Lung microvascular endothelial cell (primary cell): ENCODE results near the gene CIDEB. TPM values are rescaled to one million over a fixed set of nuclear protein-coding genes. Genes with fewer than 3 reads are reported as not detected.
"Not testable (repeated sequence)": the region's sequence is repeated elsewhere in the genome, so short reads cannot be mapped to it uniquely, and the experiment has no call there.

Source experiments
- DNase-seq, 2 donors: peaks; one replicate each; pipeline versions ENCODE4 v3.0.0 to v3.0.0-alpha.2; 2010; ENCODE audit warnings: low read depth in 2 of 2
- total RNA-seq: library from RNA; depleted of rRNA; stranded (reverse); fragments of >200 nt; gene quantifications from 2 replicates; pipeline ENCODE4 v1.2.1, GENCODE V29; 2014

CIDEB gene, protein sequence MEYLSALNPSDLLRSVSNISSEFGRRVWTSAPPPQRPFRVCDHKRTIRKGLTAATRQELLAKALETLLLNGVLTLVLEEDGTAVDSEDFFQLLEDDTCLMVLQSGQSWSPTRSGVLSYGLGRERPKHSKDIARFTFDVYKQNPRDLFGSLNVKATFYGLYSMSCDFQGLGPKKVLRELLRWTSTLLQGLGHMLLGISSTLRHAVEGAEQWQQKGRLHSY
- 1.3 and 2.6 TPM in 2 replicates for total RNA-seq

GRCh38 chr14:24307575-24308341 lies at the start of gene CIDEB:
TSS of gene CIDEB (minus strand) at chr14:24307977. CDS start at chr14:24307858, 119 bp downstream.
- DNase-seq = peak; percentile 62 to 63

DNA sequence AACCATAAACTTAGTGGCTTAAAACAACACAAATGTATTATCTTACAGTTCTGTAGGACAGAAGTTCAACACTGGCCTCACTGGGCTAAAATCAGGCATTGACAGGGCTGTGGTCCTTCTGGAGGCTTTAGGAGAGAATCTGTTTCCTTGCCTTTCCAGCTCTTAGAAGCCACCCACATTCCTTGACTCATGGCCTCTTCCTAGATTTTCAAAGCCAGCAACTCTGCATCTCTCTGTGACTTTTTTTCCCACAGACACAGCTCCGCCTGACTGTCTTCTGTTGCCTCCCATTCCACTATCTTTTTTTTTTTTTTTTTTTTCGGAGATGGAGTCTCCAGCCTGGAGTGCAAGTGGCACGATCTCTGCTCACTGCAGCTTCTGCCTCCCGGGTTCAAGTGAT lies 48.4 kb upstream of the CIDEB start:
- DNase-seq = no peak

DNA sequence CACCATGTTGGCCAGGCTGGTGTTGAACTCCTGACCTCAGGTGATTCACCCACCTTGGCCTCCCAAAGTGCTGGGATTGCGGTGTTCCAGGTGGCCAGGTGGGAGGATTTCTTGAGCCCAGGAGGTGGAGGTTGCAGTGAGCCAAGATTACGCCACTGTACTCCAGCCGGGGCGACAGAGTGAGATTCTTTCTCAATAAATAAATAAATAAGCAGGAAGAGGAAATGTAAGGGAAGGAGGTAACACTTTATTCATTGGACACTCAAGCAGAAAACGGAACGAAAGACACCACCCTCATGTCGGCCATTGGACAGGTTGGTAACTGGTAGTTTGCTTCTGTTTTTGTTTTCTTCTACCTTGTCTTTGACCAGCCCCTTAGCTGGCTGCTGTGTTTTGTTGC lies 47.2 kb upstream of the CIDEB start:
- DNase-seq = no peak

DNA sequence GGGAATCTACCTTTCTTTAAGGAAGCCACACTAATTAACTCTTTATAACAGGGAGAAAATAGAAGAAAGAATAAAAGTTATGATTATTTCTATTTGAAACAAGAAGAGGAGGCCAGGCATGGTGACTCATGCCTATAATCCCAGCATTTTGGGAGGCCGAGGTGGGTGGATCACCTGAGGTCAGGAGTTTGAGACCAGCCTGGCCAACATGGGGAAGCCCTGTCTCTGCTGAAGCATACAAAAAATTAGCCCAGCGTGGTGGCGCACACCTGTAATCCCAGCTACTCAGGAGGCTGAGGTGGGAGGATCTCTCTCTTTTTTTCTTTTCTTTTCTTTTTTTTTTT lies 46.7 kb upstream of the CIDEB start:
- not testable (repeated sequence) for DNase-seq

DNA sequence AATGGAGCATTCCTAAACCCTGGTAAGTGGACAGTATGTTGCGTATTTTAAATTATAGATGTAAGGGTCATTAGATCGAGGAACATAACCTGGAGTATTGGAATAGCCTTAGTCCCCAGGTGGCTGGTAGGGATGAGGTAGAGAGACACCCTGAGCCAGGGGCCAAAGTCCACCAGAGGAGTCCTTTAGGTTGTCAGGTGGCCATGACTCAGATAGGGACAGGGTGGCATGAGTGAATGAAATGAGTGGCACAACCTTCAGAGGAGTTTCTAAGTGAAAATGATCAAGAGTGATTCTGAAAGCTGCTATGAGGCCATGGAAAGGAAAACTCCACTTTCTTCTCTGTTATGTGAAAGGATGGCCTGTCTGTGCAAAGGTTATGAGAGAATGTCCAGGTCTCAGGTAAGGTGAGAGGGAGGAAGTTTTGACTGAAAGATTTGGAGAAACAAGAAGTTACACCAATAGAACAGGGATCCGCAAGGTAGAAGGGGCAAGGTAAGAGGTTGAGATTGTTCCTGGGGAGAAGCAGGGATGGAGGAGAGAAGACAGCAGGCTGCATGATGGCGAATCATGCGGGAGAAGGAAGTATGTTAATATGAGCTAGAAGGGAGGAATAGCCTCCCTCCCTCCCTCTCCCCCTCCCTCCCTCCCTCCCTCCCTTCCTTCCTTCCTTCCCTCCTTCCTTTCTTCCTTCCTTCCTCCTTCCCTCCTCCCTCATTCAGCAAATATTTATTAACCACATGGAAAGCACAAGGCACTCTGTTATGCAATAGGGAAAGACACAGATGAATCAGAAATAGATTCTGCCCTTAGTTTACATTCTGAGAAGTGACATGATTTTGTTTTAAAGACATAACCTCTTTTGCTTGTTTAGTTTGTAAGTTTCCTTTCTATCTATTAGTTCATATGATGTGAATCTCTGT lies 46.0 kb upstream of the CIDEB start:
- DNase-seq = no peak

- peak in 1 of 2 donors; percentile 22 for DNase-seq
Measured at GRCh38 chr14:24351517-24351916, 43.7 kb upstream of the CIDEB start.

DNA sequence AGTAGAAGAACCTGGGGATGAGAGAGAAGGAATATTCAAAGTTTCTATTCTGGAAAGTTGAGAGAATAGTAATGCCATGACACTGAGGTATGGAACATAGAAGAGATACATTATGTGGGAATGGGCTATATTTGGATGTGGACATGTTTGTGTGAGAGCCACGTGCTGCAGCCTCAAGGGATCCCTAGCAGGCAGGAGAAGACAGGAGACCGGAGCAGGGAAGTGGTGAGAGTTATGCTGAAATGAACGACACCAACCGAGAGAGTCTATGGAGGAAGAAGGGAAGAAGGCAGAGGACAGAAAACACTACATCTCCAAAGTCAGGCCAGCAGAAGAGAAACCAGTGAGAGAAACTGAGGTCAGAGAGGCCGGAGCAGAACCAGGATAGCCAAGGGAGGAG lies 42.0 kb upstream of the CIDEB start:
- no peak for DNase-seq

DNA sequence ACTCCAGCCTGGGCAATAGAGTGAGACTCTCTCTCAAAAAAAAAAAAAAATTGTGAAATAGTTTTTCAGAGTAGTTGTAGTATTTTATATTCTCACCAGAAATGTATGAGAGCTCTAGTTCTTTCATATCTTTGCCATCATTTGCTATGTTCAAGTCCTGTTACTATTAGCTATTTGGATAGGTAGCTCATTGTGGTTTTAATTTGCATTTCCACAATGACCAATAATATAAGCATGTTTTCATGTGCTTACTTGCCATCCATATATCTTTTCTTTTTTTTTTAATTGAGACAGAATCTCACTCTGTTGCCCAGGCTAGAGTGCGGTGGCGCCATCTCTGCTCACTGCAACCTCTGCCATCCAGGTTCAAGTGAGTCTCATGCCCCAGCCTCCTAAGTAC lies 40.4 kb upstream of the CIDEB start:
- no peak for DNase-seq

GRCh38 chr14:24347134-24347533 lies 39.4 kb upstream of the CIDEB start:
- DNase-seq = no peak

- DNase-seq = no peak
Measured at GRCh38 chr14:24343795-24344660, 36.3 kb upstream of the CIDEB start.

DNA sequence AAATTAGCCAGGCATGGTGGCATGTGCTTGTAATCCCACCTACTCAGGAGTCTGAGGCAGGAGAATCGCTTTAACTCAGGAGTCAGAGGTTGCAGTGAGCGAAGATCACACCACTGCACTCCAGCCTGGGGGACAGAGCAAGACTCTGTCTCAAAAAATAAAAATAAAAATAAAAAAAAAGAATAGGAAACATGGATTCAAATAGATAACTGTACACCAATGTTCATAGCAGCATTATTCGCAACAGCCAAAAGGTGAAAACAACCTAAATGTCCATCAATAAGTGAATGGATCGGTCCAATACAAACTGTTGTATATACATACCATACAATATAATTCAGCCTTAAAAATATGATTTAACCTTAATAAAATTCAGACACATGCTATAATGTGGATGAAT lies 35.1 kb upstream of the CIDEB start:
- no peak for DNase-seq

GRCh38 chr14:24340606-24341005 lies 32.8 kb upstream of the CIDEB start:
- no peak for DNase-seq

DNA sequence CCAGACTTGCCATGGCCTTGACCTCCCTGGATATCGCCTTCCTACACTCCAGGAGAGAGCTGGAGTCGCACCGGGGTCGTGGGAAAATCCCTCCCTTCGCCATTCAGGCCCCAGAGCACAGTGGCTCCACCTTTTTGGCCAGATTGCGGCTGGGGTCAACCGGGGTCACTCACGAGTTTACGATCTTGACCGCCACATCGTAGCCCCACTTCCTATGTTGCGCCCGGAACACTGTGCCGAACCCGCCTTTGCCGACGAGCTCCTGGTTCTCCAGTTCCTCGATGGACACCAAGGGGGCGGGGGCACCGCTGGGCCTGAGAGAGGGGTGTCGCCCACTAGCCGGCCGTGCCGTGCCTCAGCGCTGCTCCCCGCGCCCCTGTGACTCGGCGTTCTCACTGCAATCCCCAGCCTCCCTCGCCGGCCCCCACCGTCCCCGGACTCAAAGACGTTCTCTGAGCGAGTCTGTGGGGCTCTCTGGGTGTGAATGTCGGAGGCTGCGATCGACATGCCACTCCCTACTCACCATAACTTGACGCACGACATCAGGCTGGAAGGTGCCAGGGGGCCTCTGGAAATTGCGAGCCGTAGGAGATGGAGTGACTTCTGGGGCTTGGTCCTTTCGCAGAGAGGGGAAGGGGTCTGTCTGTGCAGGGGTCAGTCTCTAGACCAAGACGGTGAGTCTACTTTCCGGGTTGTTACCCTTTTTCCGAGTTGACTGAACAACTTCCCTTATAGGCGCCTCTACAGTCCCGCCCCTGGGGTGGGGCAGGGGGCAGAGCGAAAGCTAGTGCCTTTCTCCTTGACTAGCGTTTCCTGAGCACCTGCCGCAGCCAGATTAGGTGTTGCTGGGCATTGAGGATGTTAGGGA lies 31.7 kb upstream of the CIDEB start, which contains the start of gene RIPK3:
RIPK3 (minus strand) TSS at position 708 of the 868 bp plus-strand sequence; CDS start at position 543, 165 bp downstream.
- DNase-seq = no peak

DNA sequence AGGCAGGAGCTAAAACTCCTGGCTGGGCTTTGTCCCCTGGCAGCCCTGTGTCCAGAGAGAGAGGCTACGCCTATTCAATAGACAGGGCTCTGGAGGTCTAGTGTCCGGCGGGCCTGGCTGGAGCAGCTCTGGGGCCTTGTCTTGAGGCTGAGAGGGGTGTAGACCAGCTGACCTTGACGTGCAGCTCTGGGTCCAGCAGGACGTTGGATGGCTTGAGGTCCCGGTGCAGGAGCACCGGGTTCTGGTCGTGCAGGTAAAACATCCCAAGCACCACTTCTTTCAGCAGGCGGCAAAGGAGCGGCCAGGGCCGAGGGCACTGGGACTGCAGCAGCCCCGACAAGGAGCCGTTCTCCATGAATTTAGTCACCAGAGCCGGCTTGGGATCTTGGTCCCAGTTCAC lies 31.1 kb upstream of the CIDEB start:
- no peak for DNase-seq

DNA sequence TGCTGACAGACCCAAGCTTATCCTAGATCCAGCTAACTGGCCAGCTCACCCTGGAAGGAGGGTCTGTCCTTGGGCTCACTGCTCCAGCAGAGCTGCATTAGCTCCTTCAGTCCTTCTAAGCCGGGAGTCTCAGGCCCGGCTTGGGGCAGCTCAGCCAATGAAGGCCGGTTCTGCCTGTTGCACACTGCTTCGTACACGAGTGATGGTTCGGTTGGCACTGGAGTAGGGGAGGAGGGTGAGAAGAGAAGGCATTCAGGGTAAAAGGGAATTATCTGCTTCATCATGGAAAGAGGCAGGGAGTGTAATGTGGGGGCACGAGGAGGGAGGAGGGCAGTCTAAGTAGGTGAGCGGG lies 30.0 kb upstream of the CIDEB start:
- no peak for DNase-seq

DNA sequence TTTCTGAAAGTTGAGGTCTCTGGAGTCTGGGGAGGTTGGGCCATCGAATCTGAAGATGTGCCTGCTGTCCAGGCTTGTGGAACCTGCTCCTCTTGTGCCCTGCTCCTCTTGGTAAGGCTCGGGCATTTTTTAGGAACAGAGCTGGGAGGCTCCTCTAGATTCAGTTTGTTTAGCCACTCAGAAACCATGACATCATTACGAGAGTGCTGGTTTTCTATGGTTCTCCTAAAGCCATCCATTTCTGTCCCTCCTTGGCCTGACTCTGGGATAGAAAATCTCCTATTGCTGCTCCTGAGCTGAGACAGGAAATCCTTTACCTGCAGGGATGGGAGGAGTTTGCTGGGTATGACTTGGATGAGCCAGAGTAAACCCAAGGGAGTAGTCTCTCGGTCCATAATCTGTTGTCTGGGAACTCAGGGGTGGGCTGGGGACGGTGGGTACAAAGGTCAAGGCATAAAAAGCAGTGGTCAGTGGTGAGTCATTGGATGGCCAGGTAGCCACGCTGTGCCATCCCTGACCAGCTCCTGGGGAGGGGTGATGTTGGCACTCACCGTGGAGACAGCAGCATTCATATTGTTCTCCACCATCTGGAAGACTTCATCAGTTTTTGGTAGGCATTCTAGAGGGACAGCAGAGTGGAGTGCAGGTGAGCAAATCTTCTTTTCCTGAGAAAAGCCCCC lies 29.5 kb upstream of the CIDEB start:
- DNase-seq = no peak

GRCh38 chr14:24335461-24336171 lies 27.8 kb upstream of the CIDEB start:
- DNase-seq = peak in 1 of 2 donors; percentile 60

DNA sequence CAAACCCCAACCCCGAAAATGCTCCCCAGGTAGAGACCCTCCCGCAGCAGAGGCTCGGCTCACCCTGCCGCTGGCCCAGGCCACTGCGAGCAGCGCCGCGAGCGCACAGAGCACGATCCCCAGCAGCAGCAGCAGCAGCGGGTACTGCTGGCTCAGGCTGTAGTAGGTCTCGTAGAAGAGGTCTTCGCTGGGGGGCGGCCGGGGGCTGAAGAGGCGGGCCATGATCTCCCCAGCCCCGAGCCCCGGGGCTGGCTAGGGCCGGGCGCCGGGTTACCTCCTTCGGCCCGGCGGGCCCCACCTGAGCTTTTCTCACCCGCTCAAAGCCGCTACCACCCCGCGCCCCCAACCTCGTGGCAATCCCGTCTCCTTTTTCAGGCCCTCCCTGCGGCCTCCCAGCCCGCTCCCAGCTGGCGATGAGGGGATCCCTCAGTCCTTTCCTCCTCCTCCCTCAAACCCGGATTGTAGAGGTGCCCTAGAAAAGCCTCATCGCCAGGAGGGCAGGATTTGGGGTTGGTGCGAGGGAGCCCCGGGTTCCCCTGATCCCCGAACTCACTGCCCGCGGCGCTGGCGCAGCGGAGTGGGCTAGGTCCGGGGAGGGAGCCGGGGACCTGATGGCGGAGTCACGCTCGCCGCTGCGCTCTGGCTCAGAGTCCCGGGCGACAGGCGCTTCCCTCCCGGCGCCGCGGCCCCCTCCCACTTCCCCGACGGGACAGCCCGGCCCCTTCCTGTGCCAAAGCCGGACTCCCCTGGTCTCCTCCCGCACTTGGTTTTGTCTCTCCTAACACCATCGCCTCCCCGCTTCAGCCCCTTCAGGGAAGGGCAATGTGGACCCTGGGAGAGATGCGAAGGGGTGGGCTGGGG lies 26.9 kb upstream of the CIDEB start, which contains the start of gene ADCY4:
ADCY4 (minus strand) TSS at position 641 of the 861 bp plus-strand sequence; CDS start at position 222, 419 bp downstream.
- peak; percentile 41 to 79 for DNase-seq
